ENCODE results near the gene AADACL4.
A peak's percentile ranks its signal among the peaks of the same experiment; 100 is the strongest.

Gene AADACL4

GRCh38 chr1:12604114-12604874 is 39.6 kb upstream of the AADACL4 start (continued):
- TF ChIP-seq REPIN1 (tag by site-specific recombination; IDR thresholded peaks at IDR 0.05; ENCODE audit: low read depth) = no peak
- no peak for TF ChIP-seq BCL11B (tag by site-specific recombination; IDR thresholded peaks at IDR 0.05; ENCODE audit: low read depth)
- TF ChIP-seq TSHZ1 (tag by site-specific recombination; IDR thresholded peaks at IDR 0.05; ENCODE audit: borderline replicate concordance) = peak; percentile 37; the same call in 1 of the 2 replicates
- TF ChIP-seq OVOL3 (tag by site-specific recombination; IDR thresholded peaks at IDR 0.05) = peak; percentile 24; the same call in 1 of the 2 replicates
- peak; percentile 35; the same call in 1 of the 2 replicates for TF ChIP-seq ZNF692 (tag by site-specific recombination; IDR thresholded peaks at IDR 0.05)
- no peak for TF ChIP-seq YY2 (tag by site-specific recombination; IDR thresholded peaks at IDR 0.05)
- peak; percentile 73 for TF ChIP-seq OSR2 (tag by site-specific recombination; IDR thresholded peaks at IDR 0.05)
- peak; percentile 73 for TF ChIP-seq ZXDB (tag by site-specific recombination; IDR thresholded peaks at IDR 0.05)
- no peak for TF ChIP-seq ZNF664 (tag by site-specific recombination; IDR thresholded peaks at IDR 0.05)
- 0 out of 2 replicates have a peak, but pooled peaks have one; percentile 8 for TF ChIP-seq ZNF596 (tag by site-specific recombination; IDR thresholded peaks at IDR 0.05)
- no peak; the same call in 1 of the 2 replicates for TF ChIP-seq ZNF639 (tag by site-specific recombination; IDR thresholded peaks at IDR 0.05)
- no peak for TF ChIP-seq ZNF112 (tag by site-specific recombination; IDR thresholded peaks at IDR 0.05)
- no peak for TF ChIP-seq ZNF18 (tag by site-specific recombination; IDR thresholded peaks at IDR 0.05)
- TF ChIP-seq ZNF10 (tag by site-specific recombination; IDR thresholded peaks at IDR 0.05) = no peak
- no peak for TF ChIP-seq ZNF354C (tag by site-specific recombination; IDR thresholded peaks at IDR 0.05; ENCODE audit: borderline replicate concordance, low read depth)
- TF ChIP-seq ZNF366 (tag by site-specific recombination; conservative IDR thresholded peaks at IDR 0.05) = peak; percentile 68
- 0 out of 2 replicates have a peak, but pooled peaks have one; percentile 48 for TF ChIP-seq PRDM4 (tag by site-specific recombination; IDR thresholded peaks at IDR 0.05)
- no peak for TF ChIP-seq ZNF561 (tag by site-specific recombination; IDR thresholded peaks at IDR 0.05; ENCODE audit: borderline replicate concordance)
- no peak for TF ChIP-seq ZNF280D (tag by site-specific recombination; IDR thresholded peaks at IDR 0.05)
- no peak for TF ChIP-seq ZNF140 (tag by site-specific recombination; IDR thresholded peaks at IDR 0.05)
